HG02970 (cell line): ENCODE measurements around the gene LCN1.

Source experiments
- ATAC-seq: cut with Tn5 transposase; IDR thresholded peaks from one replicate; pipeline ENCODE4 v1.9.1; 2021; ENCODE audit warnings: mild to moderate bottlenecking, moderate library complexity, moderate number of reproducible peaks; ENCODE audit not compliant: unreplicated experiment, low FRiP score

LCN1 gene

GRCh38 chr9:135488013-135488330 lies 33.3 kb upstream of the LCN1 start:
- ATAC-seq = no peak

- ATAC-seq = no peak
Observed at GRCh38 chr9:135488527-135488926, 32.7 kb upstream of the LCN1 start.

- ATAC-seq = no peak
Observed at GRCh38 chr9:135489188-135489906, 31.9 kb upstream of the LCN1 start.

DNA sequence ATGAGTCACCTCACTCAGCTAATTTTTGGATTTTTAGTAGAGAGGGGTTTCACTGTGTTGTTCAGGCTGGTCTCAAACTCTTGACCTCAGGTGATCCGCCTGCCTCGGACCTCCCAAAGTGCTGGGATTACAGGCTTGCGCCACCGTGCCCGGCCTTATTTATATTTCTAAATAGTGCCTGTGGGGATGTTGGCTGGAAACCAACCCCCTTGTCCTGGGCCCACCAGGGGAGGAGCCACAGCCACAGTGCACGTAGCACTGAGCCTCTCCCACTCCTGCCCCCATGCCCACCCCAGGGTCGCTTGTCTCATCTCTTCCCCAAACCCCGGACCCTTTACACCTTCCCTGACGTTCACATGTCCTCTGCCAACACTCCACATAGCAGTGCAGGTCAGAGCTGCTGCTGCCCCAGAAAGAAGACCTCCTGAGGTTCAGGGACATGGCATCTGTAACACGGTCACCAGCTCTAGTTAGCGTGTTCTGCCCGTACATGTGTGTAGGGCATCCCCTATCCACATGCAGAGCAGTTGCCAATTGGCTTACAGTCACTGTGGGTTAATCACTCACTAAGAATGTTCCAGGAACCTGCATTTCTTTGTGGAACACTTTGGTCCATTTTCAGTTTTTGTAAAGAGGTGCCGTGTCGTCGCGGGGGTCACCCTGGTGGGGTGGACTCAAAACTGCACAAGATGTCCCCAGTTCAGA lies 30.9 kb upstream of the LCN1 start:
- ATAC-seq = no peak

DNA sequence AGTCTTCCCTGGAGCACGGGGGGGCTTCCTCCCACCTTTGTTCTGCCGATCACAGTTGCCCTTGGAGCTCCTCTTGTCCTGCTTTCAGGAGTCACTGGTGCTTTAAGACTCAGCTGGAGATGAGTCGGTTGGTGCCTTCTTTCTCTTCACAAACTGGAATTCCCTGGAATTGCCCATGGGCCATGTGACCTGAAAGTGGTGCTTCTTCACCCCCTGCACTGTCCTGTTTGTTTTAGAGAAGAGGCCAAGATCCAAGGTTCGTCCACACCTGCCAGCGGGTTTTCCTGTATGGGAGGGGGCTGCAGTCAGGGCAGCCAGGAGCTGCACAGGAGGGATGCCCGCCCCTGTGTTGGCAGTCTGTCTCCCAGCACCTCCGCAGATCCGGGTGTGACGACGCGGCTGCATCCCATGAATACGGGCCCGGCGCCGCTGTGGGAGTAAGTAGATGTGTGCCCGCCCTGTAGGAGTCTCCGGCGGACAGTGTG lies 30.2 kb upstream of the LCN1 start:
- ATAC-seq = no peak

DNA sequence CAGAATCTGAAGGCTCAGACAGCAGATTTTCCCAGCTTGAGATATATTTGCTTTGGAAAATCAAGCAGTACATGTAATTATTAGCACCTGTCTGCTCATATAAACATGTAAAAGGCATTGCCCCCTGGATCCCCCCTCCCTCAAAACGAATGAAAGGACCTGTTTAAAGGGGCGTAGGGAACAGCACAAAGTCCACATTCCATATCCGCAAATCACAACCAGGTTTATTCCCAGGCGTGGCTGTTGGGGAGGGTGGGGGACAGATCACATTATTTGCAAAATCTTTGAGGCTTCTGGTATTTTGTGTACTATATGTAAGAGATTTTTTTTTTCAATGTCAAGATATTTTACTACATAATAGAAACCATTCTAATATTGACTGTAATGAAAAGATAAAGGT lies 29.5 kb upstream of the LCN1 start:
- no peak for ATAC-seq

DNA sequence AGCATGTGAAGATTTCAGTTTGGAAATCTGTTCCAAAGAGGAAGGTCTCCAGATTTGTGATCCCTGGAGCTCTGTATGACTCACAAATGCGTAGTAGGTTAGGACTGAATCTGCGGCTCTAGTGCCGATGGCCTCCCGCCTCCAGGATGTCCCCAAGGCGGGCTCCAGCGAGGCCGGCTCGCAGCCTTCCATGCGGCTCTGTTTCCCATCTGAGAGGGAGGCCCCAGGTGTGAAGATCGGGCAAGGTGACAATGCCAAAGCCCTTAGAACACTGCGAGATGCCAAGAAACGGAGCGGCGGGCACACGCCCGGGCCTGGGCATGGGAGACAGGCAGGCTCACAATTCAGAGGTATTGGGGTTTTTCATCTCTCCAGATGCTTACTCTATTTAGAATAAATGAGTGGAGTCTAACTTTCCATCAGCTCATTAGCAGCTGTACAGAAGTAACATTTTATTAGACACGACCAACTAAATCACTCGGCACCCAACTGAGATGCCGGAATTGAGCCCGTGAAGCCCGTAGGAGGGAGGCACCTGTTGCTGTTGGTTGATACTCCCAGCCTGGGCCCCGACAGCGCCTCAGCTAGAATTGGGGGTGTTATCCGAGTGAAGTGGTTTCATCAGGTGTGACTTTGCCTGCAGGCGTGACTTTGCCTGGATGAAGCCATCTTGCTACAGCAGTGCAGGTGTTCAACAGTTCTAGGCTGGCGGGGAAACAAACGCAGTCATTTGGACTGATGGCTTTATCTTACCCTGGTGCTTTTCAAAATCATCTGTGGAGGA lies 28.2 kb upstream of the LCN1 start:
- no peak for ATAC-seq

GRCh38 chr9:135494791-135495559 lies 26.3 kb upstream of the LCN1 start:
- ATAC-seq = no peak

DNA sequence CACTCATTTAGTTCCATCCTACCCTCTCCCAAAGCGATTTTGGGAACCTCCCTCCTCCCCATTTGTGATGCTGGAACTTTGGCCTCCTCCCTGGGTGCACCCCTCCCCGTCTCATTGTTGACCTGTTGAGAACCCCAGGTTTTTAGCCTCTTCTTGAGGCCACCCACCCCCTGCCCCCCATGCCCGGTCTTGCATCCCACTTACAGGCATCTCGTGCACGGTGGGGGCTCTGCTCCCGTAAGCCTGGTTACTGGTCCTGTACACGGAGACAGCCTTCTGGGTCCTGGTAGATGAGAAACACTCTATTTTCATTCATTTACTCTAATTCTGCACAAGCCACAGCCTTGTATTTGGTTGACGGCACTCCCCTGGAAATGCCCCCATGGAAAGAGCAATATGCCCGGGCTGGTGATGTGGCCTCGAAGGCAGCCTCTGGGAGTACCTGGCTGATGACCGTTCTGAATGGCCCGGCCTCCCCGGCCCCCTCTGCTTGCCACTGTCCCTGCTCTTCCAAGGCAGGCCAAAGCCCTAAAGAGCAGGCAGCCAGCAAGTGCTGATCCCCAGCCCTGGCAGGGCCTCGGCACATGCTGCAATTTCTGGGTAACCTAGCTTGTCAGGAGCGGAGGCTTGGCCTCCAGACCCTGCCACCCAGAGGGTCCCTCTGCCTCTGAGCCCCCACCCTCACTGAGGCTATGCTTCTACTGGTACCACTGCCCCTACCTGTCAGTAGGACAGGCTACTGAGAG lies 22.7 kb upstream of the LCN1 start:
- ATAC-seq = no peak

GRCh38 chr9:135499326-135500070 lies 21.7 kb upstream of the LCN1 start:
- no peak for ATAC-seq

DNA sequence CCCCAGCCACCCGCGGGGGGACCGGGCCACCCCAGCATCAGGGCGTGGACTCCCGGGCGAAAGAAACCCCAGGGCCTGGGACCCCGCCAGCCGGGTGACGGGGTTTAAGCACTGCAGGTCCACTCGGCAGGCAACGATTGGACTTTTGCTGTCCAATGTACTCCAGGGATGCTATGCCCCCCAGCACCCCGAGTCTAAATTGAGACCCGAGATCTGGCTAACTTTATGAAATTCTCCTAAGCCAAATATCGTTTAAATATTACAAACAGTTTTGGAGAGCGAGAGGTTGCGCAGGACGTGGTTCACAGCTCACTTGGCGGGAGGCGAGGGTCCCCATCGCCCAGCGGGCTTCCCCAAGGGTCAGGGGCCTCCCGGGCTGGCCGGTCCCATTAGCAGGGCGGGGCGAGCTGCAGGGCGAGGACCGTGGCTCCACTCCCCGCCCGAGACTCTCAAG lies 21.1 kb upstream of the LCN1 start:
- no peak for ATAC-seq

GRCh38 chr9:135500525-135501260 lies 20.5 kb upstream of the LCN1 start, which contains the start of gene MRPS2:
Gene MRPS2 (plus strand): TSS chr9:135500682. CDS start chr9:135500711, 29 bp downstream.
- peak; percentile 71 for ATAC-seq

- no peak for ATAC-seq
Observed at GRCh38 chr9:135501261-135502167, 19.7 kb upstream of the LCN1 start.

GRCh38 chr9:135502168-135502872 lies 18.9 kb upstream of the LCN1 start:
- ATAC-seq = no peak

DNA sequence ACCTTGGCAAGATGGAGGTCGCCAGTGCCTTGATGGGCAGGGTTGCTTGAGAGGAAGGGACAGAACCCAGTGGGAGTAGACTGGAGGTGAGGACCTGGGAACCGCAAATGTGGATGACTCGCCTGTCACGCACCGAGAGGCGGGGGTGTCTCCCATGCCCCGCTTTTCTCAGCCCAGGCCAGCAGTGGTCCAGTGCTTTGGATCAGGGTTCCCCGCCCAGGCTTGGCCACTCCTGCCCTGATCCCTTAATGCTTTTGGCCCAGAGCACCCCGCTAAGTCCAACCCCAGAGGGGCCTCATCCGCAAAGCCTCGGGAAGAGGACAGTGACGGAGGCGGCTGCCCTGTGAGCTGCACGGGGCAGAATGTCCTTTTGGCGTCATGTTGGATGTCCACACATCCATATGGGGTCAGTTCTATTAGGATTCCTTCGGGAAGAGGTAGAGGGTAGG lies 18.3 kb upstream of the LCN1 start:
- ATAC-seq = no peak

GRCh38 chr9:135503371-135504261 lies 17.6 kb upstream of the LCN1 start:
- ATAC-seq = no peak
